Activated CD4-positive, alpha-beta memory T cell treated with anti-CD3 and anti-CD28 coated beads, Interleukin-2, amount 10 ng/mL, durations not matched to agents 7 days and 5 days (primary cell): Measurements from ENCODE around the gene APBA2. TPM values are rescaled to one million over a fixed set of nuclear protein-coding genes. Genes with fewer than 3 reads are reported as not detected.
"Not testable (repeated sequence)": the region's sequence is repeated elsewhere in the genome, so short reads cannot be mapped to it uniquely, and the experiment has no call there.

Experiments
- CTCF ChIA-PET: fragments of 350-600 bp; sonication (Branson Sonifier 250); formaldehyde crosslinking; loops from one replicate; lab custom pipeline; 2021; ENCODE audit warnings: antibody characterized with exemption, inconsistent platforms; lab: Charles Lee
- POLR2A ChIA-PET: fragments of 350-600 bp; sonication (Branson Sonifier 250); formaldehyde crosslinking; loops from one replicate; lab custom pipeline; 2021; ENCODE audit warnings: antibody characterized with exemption; lab: Charles Lee
- DNase-seq: peaks from one replicate; pipeline ENCODE4 v3.0.0-alpha.2; 2020
- H3K27ac Mint-ChIP-seq: one replicate; pipeline ENCODE4 v1.8.0; 2021; ENCODE audit warnings: mild to moderate bottlenecking, mixed read lengths
- H3K27me3 Mint-ChIP-seq: one replicate; pipeline ENCODE4 v1.8.0; 2021; ENCODE audit warnings: mixed read lengths
- H3K36me3 Mint-ChIP-seq: one replicate; pipeline ENCODE4 v1.8.0; 2021; ENCODE audit warnings: low read depth, mixed read lengths
- H3K4me1 Mint-ChIP-seq: one replicate; pipeline ENCODE4 v1.8.0; 2021; ENCODE audit warnings: mixed read lengths
- H3K4me3 Mint-ChIP-seq: one replicate; pipeline ENCODE4 v1.8.0; 2021; ENCODE audit warnings: mild to moderate bottlenecking, mixed read lengths
- H3K9me3 Mint-ChIP-seq: one replicate; pipeline ENCODE4 v1.8.0; 2021; ENCODE audit warnings: mixed read lengths
- total RNA-seq, 2 experiments: library from RNA; stranded (reverse); gene quantifications; one replicate each; pipeline ENCODE4 v1.2.3, GENCODE V29; 2021

APBA2 gene
- total RNA-seq, 2 experiments from 2014 or later: 0.81 to 0.93 TPM

DNA sequence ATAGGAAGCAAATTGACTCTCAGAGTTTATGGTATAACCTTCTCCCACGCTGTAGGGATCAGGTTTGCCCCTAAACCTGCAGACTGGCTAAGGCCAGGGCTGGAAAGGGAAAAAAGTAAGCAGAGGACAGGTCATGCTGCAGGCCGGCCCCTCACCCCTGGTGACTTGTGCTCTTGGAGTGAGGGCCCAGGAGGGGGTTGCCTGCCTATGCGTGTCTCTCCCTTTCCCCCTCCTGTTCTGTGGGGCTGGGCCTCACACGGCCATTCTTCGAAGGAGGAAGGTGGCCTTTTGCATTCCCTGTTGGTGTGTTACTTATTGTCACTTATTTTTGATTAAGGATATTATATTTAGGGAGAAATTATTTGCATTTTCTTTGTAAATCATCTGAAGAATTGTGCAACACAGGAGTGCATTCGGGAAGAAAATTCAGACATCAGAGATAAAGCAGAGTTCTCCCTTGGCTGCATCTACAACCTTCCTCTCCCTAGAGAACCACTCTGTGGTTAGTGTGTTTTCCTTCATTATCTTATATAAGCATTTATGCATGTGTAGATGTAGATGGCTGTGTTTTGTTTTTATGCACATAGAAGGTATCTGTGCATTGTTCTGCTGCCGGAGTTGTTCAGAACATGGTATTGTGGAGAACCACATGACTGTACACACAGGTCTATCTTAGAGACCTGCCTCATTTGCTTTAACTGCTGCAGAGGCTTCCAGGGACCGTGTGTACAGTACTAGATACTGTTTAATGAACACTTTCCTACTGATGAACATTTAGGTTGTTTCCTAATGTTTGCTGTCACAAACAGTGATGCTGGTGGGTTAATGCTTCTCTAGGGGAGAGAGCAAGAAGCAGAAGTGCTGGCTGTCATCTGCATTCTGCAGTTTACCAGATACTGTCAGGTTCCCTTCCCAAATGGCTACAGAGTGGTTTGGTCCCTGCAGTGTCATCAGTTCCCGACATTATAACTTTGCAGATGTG, 133.5 kb downstream of the APBA2 start:
- H3K4me1 Mint-ChIP-seq: no peaks in the 10 kb centered on the region
- no peaks in the 10 kb centered on the region for H3K9me3 Mint-ChIP-seq
- H3K27me3 Mint-ChIP-seq: no peaks in the 10 kb centered on the region
- no peak for DNase-seq
- CTCF ChIA-PET: interaction anchor here (0.7 kb wide), 1 partner anchor 91 kb away, joined by 3 read pairs; no protein-coding TSS in a partner anchor
- H3K4me3 Mint-ChIP-seq: no peak overlapping the region
- H3K36me3 Mint-ChIP-seq: no peaks in the 10 kb centered on the region
- POLR2A ChIA-PET: no interaction called here
- no peak overlapping the region for H3K27ac Mint-ChIP-seq

- H3K27me3 Mint-ChIP-seq: no peaks in the 10 kb centered on the region
- H3K9me3 Mint-ChIP-seq: no peaks in the 10 kb centered on the region
- ChIA-PET CTCF (no interaction called here), POLR2A (no interaction called here)
- no peak overlapping the region for H3K4me3 Mint-ChIP-seq
- DNase-seq: no peak
- no peak overlapping the region for H3K27ac Mint-ChIP-seq
- H3K4me1 Mint-ChIP-seq: no peaks in the 10 kb centered on the region
- H3K36me3 Mint-ChIP-seq: no peaks in the 10 kb centered on the region
Observed at GRCh38 chr15:29021857-29022256, 136.1 kb downstream of the APBA2 start.

DNA sequence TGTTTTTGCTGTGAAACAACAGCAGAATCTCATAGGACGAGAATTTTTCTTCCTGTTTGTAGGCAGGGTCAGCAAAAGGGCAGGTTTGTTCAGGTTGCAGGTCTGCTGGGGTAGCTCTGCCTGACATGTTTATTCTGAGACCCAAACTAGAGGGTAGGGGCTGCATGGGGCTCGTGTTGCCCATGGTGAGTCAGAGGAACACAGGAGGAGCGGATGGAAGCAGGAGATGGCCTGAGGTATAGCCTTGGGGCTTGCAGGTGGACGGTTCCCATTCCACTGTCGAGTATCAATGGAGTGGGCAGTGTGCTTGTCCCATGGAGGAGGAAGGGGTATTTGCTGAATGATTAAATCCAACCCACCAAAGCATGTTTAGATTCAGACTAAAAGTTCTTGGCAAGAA, 138.9 kb downstream of the APBA2 start:
- Mint-ChIP-seq H3K27ac (no peak overlapping the region), H3K4me3 (no peak overlapping the region), H3K9me3 (no peaks in the 10 kb centered on the region), H3K4me1 (no peaks in the 10 kb centered on the region), H3K36me3 (no peaks in the 10 kb centered on the region), H3K27me3 (no peaks in the 10 kb centered on the region)
- DNase-seq: no peak
- POLR2A ChIA-PET: no interaction called here
- CTCF ChIA-PET: interaction anchor here (1.1 kb wide), 1 partner anchor 65 kb away, joined by 3 read pairs; no protein-coding TSS in a partner anchor

DNA sequence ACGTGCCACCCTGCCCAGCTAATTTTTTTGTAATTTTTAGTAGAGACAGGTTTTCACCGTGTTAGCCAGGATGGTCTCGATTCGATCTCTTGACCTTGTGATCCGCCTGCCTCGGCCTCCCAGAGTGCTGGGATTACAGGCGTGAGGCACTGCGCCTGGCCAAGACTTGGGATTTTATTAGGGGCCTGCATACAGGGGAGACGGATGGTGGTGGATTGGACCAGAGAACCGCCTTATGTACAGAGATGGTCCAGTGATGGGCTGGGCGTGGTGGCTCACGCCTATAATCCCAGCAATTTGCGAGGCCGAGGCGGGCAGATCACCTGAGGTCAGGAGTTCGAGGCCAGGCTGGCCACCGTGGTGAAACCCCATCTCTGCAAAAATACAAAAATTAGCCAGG, 139.6 kb downstream of the APBA2 start:
- POLR2A ChIA-PET, H3K4me1 Mint-ChIP-seq, H3K9me3 Mint-ChIP-seq, H3K4me3 Mint-ChIP-seq, DNase-seq, H3K36me3 Mint-ChIP-seq, H3K27me3 Mint-ChIP-seq, H3K27ac Mint-ChIP-seq: not testable (repeated sequence)
- CTCF ChIA-PET: interaction anchor here (1.1 kb wide), 1 partner anchor 65 kb away, joined by 3 read pairs; no protein-coding TSS in a partner anchor

GRCh38 chr15:29028158-29028557, 142.4 kb downstream of the APBA2 start:
- POLR2A ChIA-PET, CTCF ChIA-PET, H3K36me3 Mint-ChIP-seq, H3K4me3 Mint-ChIP-seq, H3K9me3 Mint-ChIP-seq, DNase-seq, H3K4me1 Mint-ChIP-seq, H3K27ac Mint-ChIP-seq, H3K27me3 Mint-ChIP-seq: not testable (repeated sequence)

DNA sequence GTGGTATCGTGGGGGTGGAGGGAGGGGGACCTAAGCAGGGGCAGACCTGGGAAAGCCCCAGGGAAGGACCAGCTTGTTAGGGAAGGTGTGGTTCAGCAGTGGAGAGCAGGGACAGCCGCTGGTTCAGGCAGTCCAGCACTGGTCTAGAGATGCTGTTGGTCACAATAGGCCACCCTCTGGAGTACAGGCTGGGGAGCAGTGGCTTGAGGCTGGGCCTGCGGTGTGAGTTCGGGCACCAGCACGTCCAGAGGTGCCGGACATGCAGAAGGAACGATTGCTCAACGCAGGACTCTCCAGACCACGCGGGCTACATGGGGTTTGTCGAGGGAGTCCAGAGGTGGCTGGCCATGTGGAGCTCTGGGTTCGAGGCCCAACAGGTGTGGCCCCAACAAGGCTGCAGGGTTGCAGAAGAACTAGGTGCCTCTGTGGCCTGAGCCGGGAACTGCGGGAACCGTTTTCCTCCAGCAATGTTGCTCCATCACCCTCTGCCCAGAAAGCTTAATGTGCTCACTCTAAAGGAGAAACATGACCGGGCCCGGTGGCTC, 143.9 kb downstream of the APBA2 start:
- POLR2A ChIA-PET: no interaction called here
- Mint-ChIP-seq H3K9me3 (peaks cover 3% of the 10 kb centered on the region), H3K27ac (no peak overlapping the region), H3K36me3 (no peaks in the 10 kb centered on the region), H3K27me3 (no peaks in the 10 kb centered on the region), H3K4me1 (peaks cover 9% of the 10 kb centered on the region), H3K4me3 (no peak overlapping the region)
- no peak for DNase-seq
- CTCF ChIA-PET: no interaction called here

DNA sequence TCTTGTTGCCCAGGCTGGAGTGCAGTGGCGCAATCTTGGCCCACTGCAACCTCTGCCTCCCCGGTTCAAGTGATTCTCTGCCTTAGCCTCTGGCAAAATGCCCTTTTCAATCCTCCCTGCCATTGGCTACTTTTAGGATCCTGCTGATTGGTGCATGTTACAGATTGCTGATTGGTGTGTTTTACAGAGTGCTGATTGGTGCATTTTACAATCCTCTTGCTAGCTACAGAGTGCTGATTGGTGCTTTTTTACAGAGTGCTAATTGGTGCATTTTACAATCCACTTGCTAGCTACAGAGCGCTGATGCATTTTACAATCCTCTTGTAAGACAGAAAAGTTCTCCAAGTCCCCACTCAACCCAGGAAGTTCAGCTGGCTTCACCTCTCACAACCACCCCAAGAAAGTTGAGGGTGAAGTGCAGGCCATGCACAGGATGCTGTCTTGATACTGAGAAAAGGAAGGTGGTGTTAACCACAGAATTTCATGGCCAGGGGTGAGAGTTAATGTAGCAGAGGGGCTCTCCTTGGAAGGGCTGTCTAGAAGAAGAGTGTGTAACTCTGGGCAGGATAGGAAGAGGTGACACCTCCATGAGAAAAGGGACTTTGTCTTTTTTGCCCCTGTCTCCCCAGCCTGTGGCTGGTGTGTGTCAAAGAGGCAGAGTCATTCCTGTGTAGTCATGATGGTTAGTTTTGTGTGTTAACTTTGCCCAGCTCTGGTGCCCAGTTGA, 145.9 kb downstream of the APBA2 start:
- no peak overlapping the region for H3K4me3 Mint-ChIP-seq
- DNase-seq: peak; percentile 25
- H3K36me3 Mint-ChIP-seq: no peaks in the 10 kb centered on the region
- H3K27me3 Mint-ChIP-seq: no peaks in the 10 kb centered on the region
- no peak overlapping the region for H3K27ac Mint-ChIP-seq
- H3K4me1 Mint-ChIP-seq: peaks cover 9% of the 10 kb centered on the region
- POLR2A ChIA-PET: no interaction called here
- CTCF ChIA-PET: no interaction called here
- H3K9me3 Mint-ChIP-seq: peaks cover 3% of the 10 kb centered on the region

DNA sequence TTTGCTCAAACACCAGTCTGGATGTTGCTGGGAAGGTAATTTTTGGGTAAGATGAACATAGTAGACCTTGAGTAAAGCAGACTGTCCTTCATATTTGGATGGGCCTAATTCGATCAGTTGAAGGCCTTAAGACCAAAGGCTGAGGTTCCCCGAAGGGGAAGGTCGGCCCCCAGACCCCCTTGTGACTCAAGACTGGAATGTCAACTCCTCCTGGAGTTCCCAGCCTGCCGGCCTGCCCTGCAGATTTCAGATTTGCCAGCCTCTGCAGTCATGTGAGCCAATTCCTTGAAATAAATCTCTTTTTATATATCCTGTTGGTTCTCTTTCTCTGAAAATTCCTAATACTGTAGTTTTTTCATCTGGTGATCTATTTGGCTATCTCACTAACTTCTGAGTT, 146.5 kb downstream of the APBA2 start:
- ChIA-PET CTCF (no interaction called here), POLR2A (no interaction called here)
- Mint-ChIP-seq H3K27ac (no peak overlapping the region), H3K4me3 (no peak overlapping the region), H3K27me3 (no peaks in the 10 kb centered on the region), H3K36me3 (no peaks in the 10 kb centered on the region), H3K9me3 (peaks cover 3% of the 10 kb centered on the region), H3K4me1 (peaks cover 9% of the 10 kb centered on the region)
- DNase-seq: no peak

DNA sequence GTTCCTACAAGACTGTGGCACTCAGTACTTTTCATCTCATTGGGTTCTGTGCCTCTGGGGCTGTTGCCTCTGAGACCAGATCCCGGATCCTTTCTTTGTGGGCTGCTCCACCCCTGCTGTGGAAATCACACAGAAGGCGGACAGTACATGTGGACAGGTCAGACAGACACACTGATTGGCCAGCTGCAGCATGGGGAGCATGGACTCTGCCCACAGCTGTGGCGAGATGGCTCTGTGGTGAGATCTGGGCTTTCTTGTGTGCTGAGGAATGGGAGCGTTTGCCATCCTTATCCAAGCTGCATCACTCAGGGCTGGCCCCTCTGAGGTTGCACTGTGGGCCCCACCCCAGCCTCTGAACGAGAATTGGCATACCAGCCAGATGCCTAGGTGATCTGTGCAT, 147.0 kb downstream of the APBA2 start:
- ChIA-PET POLR2A (no interaction called here), CTCF (no interaction called here)
- Mint-ChIP-seq H3K4me3 (no peak overlapping the region), H3K27ac (no peak overlapping the region), H3K36me3 (no peaks in the 10 kb centered on the region), H3K4me1 (peaks cover 9% of the 10 kb centered on the region), H3K9me3 (peaks cover 3% of the 10 kb centered on the region), H3K27me3 (no peaks in the 10 kb centered on the region)
- no peak for DNase-seq

- peaks cover 3% of the 10 kb centered on the region for H3K9me3 Mint-ChIP-seq
- ChIA-PET CTCF (interaction anchor here (1.0 kb wide), 1 partner anchor 68 kb away, joined by 5 read pairs; no protein-coding TSS in a partner anchor), POLR2A (no interaction called here)
- no peaks in the 10 kb centered on the region for H3K27me3 Mint-ChIP-seq
- peaks cover 18% of the 10 kb centered on the region for H3K4me1 Mint-ChIP-seq
- DNase-seq: no peak
- no peak overlapping the region for H3K27ac Mint-ChIP-seq
- H3K36me3 Mint-ChIP-seq: no peaks in the 10 kb centered on the region
- no peak overlapping the region for H3K4me3 Mint-ChIP-seq
Observed at GRCh38 chr15:29034151-29034550, 148.4 kb downstream of the APBA2 start.

- H3K27me3 Mint-ChIP-seq: no peaks in the 10 kb centered on the region
- H3K36me3 Mint-ChIP-seq: no peaks in the 10 kb centered on the region
- CTCF ChIA-PET: interaction anchor here (1.0 kb wide), 1 partner anchor 68 kb away, joined by 5 read pairs; no protein-coding TSS in a partner anchor
- POLR2A ChIA-PET: no interaction called here
- no peak for DNase-seq
- no peak overlapping the region for H3K4me3 Mint-ChIP-seq
- no peak overlapping the region for H3K27ac Mint-ChIP-seq
- H3K9me3 Mint-ChIP-seq: peaks cover 3% of the 10 kb centered on the region
- peaks cover 24% of the 10 kb centered on the region for H3K4me1 Mint-ChIP-seq
Observed at GRCh38 chr15:29034593-29035335, 149.0 kb downstream of the APBA2 start.

GRCh38 chr15:29035336-29036285, 149.8 kb downstream of the APBA2 start:
- Mint-ChIP-seq H3K27me3 (no peaks in the 10 kb centered on the region), H3K9me3 (peaks cover 3% of the 10 kb centered on the region), H3K4me1 (peaks cover 28% of the 10 kb centered on the region), H3K36me3 (no peaks in the 10 kb centered on the region), H3K27ac (no peak overlapping the region), H3K4me3 (no peak overlapping the region)
- CTCF ChIA-PET: no interaction called here
- DNase-seq: no peak
- POLR2A ChIA-PET: no interaction called here
